Panc1 (cell line): ENCODE data around the gene MYH10. TPM values are rescaled to one million over a fixed set of nuclear protein-coding genes. Genes with fewer than 3 reads are reported as not detected.
A peak's percentile ranks its signal among the peaks of the same experiment; 100 is the strongest.

ENCODE experiments used
- ATAC-seq: fragments of 200-7000 bp; cut with Tn5 transposase; 2 replicates; pipeline ENCODE4 v1.9.1; 2020; ENCODE audit warnings: mild to moderate bottlenecking, moderate library complexity
- BruUV-seq: library from RNA; stranded (reverse); fragments of 400-500 nt; replicated peaks from 2 replicates; lab custom pipeline; 2021; lab: Mats Ljungman, UMichigan
- CTCF ChIA-PET: fragments of 300-600 bp; sonication (Branson Sonifier 250); formaldehyde crosslinking; loops from one replicate; lab custom pipeline; 2022; ENCODE audit warnings: antibody characterized with exemption; lab: Charles Lee
- POLR2A ChIA-PET: fragments of 300-600 bp; sonication (Branson Sonifier 250); formaldehyde crosslinking; loops from one replicate; lab custom pipeline; 2022; ENCODE audit warnings: antibody characterized with exemption; lab: Charles Lee
- DNase-seq: peaks from one replicate; pipeline ENCODE4 v3.0.0-alpha.2; 2010; ENCODE audit warnings: low read depth, low spot score
- H3K27ac ChIP-seq: 2 replicates; pipeline ENCODE4 v1.5.1; 2011; ENCODE audit warnings: mild to moderate bottlenecking, low read length, inconsistent platforms
- H3K27me3 ChIP-seq: fragments of 200-500 bp; sonication (Bioruptor generic); 2 replicates; pipeline ENCODE4 v1.6.0; 2014; ENCODE audit warnings: low read length, inconsistent platforms; ENCODE audit not compliant: control insufficient read depth, insufficient read depth
- H3K36me3 ChIP-seq: fragments of 200-500 bp; sonication (Bioruptor generic); 2 replicates; pipeline ENCODE4 v1.5.1; 2014; ENCODE audit warnings: inconsistent platforms, mild to moderate bottlenecking, low read length, moderate library complexity; ENCODE audit not compliant: control insufficient read depth, insufficient read depth
- H3K4me1 ChIP-seq: 2 replicates; pipeline ENCODE4 v1.5.1; 2011; ENCODE audit warnings: inconsistent platforms, mild to moderate bottlenecking, low read length, moderate library complexity; ENCODE audit not compliant: control insufficient read depth, insufficient read depth
- H3K4me3 ChIP-seq, 2 experiments: 2 replicates each; pipeline ENCODE4 v1.5.1; 2011 to 2012; ENCODE audit warnings: low read depth in 2 of 2, low read length in 2 of 2, mild to moderate bottlenecking in 2 of 2, inconsistent platforms in 1 of 2, moderate library complexity in 1 of 2
- H3K9me3 ChIP-seq: fragments of 200-500 bp; sonication (Bioruptor generic); 2 replicates; pipeline ENCODE4 v1.5.1; 2014; ENCODE audit warnings: low read depth, mild to moderate bottlenecking, inconsistent platforms, low read length, moderate library complexity; ENCODE audit not compliant: control insufficient read depth, insufficient read depth
- POLR2AphosphoS5 ChIP-seq: IDR thresholded peaks from 2 replicates; pipeline ENCODE4 v1.6.1; 2012; ENCODE audit warnings: mild to moderate bottlenecking, low read depth, low read length, moderate library complexity
- SIN3A ChIP-seq: IDR thresholded peaks from 2 replicates; pipeline ENCODE4 v1.6.1; 2012; ENCODE audit warnings: low read depth, mild to moderate bottlenecking, low read length, moderate library complexity, borderline replicate concordance; ENCODE audit not compliant: insufficient read depth
- TCF7L2 ChIP-seq: IDR thresholded peaks from 2 replicates; pipeline ENCODE4 v1.6.1; 2011; ENCODE audit warnings: mild to moderate bottlenecking, low read depth, low read length, inconsistent platforms
- in situ Hi-C: cut with HindIII; loops from 2 replicates; pipeline ENCODE4 v1.10.0; 2016; ENCODE audit warnings: low sequenced_read_pairs, low pct_unique_long_range_greater_than_20kb
- intact Hi-C: fragments of 100-400 bp; cut with micrococcal nuclease; formaldehyde crosslinking; loops from one replicate; pipeline ENCODE4 v1.10.0; 2022; ENCODE audit not compliant: unreplicated experiment
- total RNA-seq: library from RNA; stranded (reverse); gene quantifications from one replicate; pipeline ENCODE4 v1.2.1, GENCODE V29; 2021; ENCODE audit not compliant: unreplicated experiment
- TF ChIP-seq, protein P1 (sequence below), 2 experiments: IDR thresholded peaks; 2 replicates each; pipeline ENCODE4 v1.6.1; 2011 to 2012; ENCODE audit warnings: low read depth in 2 of 2, control low read depth in 1 of 2, low read length in 1 of 2, mild to moderate bottlenecking in 1 of 2, moderate library complexity in 1 of 2; ENCODE audit not compliant: insufficient read depth in 1 of 2
- TF ChIP-seq, protein P2 (sequence below): fragments of 450-650 bp; IDR thresholded peaks from 2 replicates; pipeline ENCODE4 v1.5.1; 2017; ENCODE audit warnings: mild to moderate bottlenecking

The MYH10 gene
- total RNA-seq, 1 experiment from 2014 or later: 36.5 TPM

DNA sequence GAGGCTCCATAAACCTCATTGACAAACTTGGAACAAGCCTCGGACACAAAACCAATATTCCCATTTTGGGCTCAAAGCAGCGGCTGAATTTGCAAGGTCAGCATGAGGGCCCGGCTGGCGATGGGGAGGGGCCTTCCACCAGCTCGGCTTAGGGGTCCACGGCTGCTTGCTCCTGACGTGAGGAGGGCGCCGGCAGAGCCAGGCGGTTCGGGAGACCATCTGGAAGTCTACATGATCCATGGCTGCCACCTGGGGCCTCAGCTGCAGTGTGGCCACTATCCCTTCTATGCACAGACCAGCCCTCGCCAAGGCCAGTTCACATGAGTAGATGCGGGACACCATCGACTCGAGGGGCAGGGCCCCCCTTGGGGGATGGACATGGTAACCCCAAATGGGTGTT lies 155.7 kb downstream of the MYH10 start:
- H3K36me3 ChIP-seq: no peaks in the 10 kb centered on the region; the same call in 1 of the 2 replicates
- CTCF ChIA-PET: no interaction called here
- no peak for ATAC-seq

DNA sequence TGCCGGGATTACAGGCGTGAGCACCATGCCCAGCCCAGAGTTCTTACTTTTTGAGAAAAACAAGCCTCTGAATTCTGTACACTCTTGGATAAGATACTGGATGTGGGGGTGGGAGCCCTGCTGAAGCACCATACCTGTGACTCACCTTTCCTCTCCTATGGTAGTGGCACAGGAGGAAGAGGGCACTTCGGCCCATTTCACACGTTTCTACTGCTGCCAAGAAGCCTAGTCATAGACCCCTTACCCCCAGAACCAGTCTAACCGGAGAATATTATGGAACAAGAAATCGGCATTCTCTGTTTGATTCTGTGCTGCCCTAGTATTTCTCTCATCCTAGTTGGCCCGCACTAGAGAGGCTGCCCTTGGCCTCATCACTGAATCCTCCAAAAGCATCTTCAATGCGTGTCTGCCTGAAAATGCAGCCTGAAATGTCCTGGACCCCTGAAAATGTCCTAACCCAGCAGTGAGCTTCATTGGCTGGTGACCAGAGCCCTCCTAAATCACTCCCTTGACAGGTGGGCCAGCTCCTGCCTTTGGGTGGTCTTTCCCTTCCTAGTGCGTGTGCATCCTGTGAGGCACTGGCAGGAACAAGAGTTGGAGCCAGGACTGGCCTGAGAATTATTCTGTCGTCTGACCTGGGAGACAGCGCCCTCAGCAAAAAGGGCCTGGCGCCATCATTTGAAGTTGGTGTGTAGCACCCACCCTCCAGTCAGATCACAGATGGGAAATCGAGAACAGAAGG lies 156.9 kb downstream of the MYH10 start:
- DNase-seq: no peak
- Histone ChIP-seq H3K9me3 (no peaks in the 10 kb centered on the region), H3K4me1 (no peaks in the 10 kb centered on the region), H3K27me3 (no peaks in the 10 kb centered on the region), H3K27ac (no peak overlapping the region), H3K36me3 (no peaks in the 10 kb centered on the region; the same call in 1 of the 2 replicates), H3K4me3 (no peak overlapping the region)
- ChIA-PET POLR2A (no interaction called here), CTCF (no interaction called here)
- no peak for ATAC-seq
- intact Hi-C loops: no loop called here
- BruUV-seq: no TSS peak
- in situ Hi-C loops: no loop called here
- TF ChIP-seq POLR2AphosphoS5 (no peak), TCF7L2 (no peak), SIN3A (no peak)
- TF ChIP-seq, protein P1, sequence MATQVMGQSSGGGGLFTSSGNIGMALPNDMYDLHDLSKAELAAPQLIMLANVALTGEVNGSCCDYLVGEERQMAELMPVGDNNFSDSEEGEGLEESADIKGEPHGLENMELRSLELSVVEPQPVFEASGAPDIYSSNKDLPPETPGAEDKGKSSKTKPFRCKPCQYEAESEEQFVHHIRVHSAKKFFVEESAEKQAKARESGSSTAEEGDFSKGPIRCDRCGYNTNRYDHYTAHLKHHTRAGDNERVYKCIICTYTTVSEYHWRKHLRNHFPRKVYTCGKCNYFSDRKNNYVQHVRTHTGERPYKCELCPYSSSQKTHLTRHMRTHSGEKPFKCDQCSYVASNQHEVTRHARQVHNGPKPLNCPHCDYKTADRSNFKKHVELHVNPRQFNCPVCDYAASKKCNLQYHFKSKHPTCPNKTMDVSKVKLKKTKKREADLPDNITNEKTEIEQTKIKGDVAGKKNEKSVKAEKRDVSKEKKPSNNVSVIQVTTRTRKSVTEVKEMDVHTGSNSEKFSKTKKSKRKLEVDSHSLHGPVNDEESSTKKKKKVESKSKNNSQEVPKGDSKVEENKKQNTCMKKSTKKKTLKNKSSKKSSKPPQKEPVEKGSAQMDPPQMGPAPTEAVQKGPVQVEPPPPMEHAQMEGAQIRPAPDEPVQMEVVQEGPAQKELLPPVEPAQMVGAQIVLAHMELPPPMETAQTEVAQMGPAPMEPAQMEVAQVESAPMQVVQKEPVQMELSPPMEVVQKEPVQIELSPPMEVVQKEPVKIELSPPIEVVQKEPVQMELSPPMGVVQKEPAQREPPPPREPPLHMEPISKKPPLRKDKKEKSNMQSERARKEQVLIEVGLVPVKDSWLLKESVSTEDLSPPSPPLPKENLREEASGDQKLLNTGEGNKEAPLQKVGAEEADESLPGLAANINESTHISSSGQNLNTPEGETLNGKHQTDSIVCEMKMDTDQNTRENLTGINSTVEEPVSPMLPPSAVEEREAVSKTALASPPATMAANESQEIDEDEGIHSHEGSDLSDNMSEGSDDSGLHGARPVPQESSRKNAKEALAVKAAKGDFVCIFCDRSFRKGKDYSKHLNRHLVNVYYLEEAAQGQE (IDR thresholded peaks at IDR 0.05; ENCODE audit: insufficient read depth in 1 of 2, low read depth in 2 of 2, low read length in 1 of 2): no peak
- TF ChIP-seq, protein P2, sequence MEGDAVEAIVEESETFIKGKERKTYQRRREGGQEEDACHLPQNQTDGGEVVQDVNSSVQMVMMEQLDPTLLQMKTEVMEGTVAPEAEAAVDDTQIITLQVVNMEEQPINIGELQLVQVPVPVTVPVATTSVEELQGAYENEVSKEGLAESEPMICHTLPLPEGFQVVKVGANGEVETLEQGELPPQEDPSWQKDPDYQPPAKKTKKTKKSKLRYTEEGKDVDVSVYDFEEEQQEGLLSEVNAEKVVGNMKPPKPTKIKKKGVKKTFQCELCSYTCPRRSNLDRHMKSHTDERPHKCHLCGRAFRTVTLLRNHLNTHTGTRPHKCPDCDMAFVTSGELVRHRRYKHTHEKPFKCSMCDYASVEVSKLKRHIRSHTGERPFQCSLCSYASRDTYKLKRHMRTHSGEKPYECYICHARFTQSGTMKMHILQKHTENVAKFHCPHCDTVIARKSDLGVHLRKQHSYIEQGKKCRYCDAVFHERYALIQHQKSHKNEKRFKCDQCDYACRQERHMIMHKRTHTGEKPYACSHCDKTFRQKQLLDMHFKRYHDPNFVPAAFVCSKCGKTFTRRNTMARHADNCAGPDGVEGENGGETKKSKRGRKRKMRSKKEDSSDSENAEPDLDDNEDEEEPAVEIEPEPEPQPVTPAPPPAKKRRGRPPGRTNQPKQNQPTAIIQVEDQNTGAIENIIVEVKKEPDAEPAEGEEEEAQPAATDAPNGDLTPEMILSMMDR: no peak

More for the DNA sequence above, 155.7 kb downstream of the MYH10 start:
- H3K27ac ChIP-seq: no peak overlapping the region
- no peaks in the 10 kb centered on the region for H3K27me3 ChIP-seq
- POLR2A ChIA-PET: no interaction called here
- no peak for DNase-seq
- no peak for TF ChIP-seq SIN3A
- no peak for TF ChIP-seq TCF7L2
- TF ChIP-seq, protein P1 (IDR thresholded peaks at IDR 0.05; ENCODE audit: insufficient read depth in 1 of 2, low read depth in 2 of 2, low read length in 1 of 2): no peak
- TF ChIP-seq POLR2AphosphoS5: no peak
- TF ChIP-seq, protein P2: no peak
- intact Hi-C loops: no loop called here
- no peaks in the 10 kb centered on the region for H3K4me1 ChIP-seq
- H3K9me3 ChIP-seq: no peaks in the 10 kb centered on the region
- BruUV-seq: TSS peak; percentile 95
- in situ Hi-C loops: no loop called here
- no peak overlapping the region for H3K4me3 ChIP-seq
